ENCODE data around the gene OR12D3.
"Not testable (repeated sequence)": the region's sequence is repeated elsewhere in the genome, so short reads cannot be mapped to it uniquely, and the experiment has no call there.

The OR12D3 gene

DNA sequence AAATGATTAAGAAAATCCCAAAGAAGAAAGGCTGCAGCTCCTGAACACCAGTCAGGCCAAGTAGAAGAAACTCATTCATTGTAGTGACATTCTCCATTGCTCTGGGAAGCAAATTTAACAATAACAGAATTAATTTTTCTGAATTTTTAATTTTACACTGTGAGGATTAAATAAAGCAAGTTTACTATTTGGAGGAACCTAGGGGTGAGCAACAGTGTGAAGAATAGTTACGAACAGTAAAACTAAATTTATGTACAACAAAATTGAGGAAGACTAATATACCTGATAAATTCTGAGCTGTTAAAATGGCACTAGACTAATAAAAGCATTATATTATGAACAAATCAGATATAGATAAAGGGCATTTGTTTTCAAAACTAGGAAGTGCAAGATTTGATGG is at the start of gene OR12D3:
Gene OR12D3, minus strand, starts transcription at position 101 of the 400 bp plus-strand sequence. Its CDS starts 4 bp downstream, at position 97.
- no peak for DNase-seq (ENCODE audit: low read depth in 1 of 2, low spot score in 1 of 2)

DNA sequence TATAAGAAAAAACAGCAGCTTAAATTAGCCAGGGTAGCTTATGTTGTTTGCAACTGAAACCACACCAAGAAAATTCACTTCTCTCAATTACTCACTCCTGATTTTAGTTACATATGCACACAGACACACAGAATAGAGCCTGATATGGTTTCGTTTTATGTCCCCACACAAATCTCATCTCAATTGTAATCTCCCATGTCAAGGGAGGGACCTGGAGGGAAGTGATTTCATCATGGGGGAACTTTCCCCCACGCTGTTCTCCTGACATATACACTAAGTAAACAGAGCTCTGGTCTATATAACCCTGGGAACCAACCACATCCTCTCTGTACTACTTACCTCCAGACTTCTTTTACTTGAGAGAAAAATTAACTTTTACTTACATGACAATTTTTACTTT is 49.5 kb upstream of the OR12D3 start:
- DNase-seq (ENCODE audit: low read depth in 1 of 2, low spot score in 1 of 2), result no peak

- no peak for DNase-seq (ENCODE audit: low read depth in 1 of 2, low spot score in 1 of 2)
Observed at GRCh38 chr6:29424168-29424567, 49.1 kb upstream of the OR12D3 start.

- DNase-seq (ENCODE audit: low read depth in 1 of 2, low spot score in 1 of 2), result no peak
Observed at GRCh38 chr6:29419516-29419915, 44.4 kb upstream of the OR12D3 start.

DNA sequence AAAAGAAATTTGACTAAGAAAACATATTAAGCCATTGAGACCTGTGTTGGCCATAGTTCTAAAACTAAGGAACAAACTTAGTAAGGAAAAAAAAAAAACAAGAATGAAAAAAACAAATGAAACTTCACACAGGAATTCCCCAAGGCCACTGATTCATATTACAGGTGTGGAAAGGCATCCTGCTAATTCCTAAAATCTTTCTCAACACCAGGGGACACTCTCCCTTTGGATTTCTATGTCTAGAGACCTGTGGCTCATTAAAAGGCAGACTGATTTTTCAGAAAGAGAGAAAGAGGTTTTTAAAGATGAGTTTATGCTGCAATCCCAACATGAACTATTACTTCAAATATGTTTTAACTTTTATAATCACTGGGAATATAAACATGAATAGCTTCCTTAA is 39.5 kb upstream of the OR12D3 start, which contains the start of gene OR12D1:
Gene OR12D1, plus strand, starts transcription at position 341 of the 400 bp plus-strand sequence.
- no peak for DNase-seq (ENCODE audit: low read depth in 1 of 2, low spot score in 1 of 2)

DNA sequence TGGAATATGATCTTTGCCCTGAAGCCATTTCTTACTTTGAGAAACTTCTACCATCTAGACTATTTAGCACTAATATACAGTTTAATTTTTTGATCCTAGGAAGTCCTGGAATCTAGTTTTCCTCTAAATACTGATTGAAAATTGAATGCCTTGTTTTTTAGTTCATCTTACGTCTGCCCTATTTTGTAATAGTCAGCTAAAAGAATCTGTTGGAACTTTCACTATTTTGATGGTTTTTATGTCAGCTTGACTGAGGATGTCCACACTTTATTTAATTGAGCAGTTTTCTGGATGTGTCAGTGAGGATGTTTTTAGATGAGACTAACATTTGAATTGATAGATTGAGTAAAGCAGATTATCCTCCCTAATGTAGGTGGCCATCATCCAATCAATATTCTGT is 28.7 kb upstream of the OR12D3 start:
- no peak for DNase-seq (ENCODE audit: low read depth in 1 of 2, low spot score in 1 of 2)

- DNase-seq (ENCODE audit: low read depth in 1 of 2, low spot score in 1 of 2), result no peak
Observed at GRCh38 chr6:29399525-29399924, 24.4 kb upstream of the OR12D3 start.

DNA sequence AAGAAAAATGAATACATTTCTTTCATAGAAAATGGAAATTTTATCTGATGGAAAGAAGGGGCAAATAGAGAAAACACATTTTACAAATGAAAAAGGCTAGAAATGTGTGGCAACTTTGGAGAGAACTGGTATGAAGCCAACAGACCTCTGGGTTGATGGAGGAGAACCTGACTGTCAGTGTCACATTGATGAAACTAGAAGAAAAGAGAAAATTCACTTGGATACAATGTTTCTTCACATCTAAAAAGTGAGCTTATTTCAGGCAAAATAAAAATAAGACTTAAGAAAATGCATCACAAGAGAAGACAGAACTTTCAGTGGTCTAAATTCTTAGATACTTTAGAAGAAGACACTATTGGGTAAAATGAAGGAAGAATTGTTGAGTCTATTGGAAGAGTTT is 20.2 kb upstream of the OR12D3 start, which contains the start of gene OR12D2:
Gene OR12D2, plus strand, starts transcription at position 301 of the 400 bp plus-strand sequence. CDS start 1,069 bp downstream, outside the sequence.
- no peak for DNase-seq (ENCODE audit: low read depth in 1 of 2, low spot score in 1 of 2)

GRCh38 chr6:29388533-29388932 is 13.4 kb upstream of the OR12D3 start:
- no peak for DNase-seq (ENCODE audit: low read depth in 1 of 2, low spot score in 1 of 2)

GRCh38 chr6:29376003-29376402 is 912 bp upstream of the OR12D3 start:
- no peak for DNase-seq (ENCODE audit: low read depth in 1 of 2, low spot score in 1 of 2)

GRCh38 chr6:29368765-29369164 is 6.3 kb downstream of the OR12D3 start, which contains the start of gene OR5V1:
Gene OR5V1, minus strand, starts transcription at chr6:29368865. Its CDS starts 12,670 bp downstream, at chr6:29356195.
- no peak for DNase-seq (ENCODE audit: low read depth in 1 of 2, low spot score in 1 of 2)

DNA sequence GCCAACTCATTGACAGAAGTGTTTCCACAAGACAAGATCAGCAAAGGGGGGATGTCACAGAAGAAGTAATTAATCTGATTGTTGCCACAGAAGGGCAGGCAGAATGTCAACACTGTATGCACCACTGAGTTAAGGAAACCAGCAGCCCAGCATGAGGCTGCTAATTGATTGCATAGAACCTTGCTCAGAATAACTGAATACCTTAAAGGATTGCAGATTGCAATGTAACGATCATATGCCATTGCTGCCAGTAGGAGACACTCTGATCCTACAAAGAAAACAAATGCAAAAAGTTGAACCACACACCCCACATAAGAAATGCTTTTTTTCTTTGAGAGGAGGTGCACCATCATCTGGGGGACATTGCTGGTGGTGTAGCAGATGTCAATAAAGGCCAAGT is 19.5 kb downstream of the OR12D3 start:
- no peak for DNase-seq (ENCODE audit: low read depth in 1 of 2, low spot score in 1 of 2)

- DNase-seq (ENCODE audit: low read depth in 1 of 2, low spot score in 1 of 2), result no peak
Observed at GRCh38 chr6:29354980-29355379, 20.1 kb downstream of the OR12D3 start.

- DNase-seq (ENCODE audit: low read depth in 1 of 2, low spot score in 1 of 2), result not testable (repeated sequence)
Observed at GRCh38 chr6:29349348-29349747, 25.7 kb downstream of the OR12D3 start.

- DNase-seq (ENCODE audit: low read depth in 1 of 2, low spot score in 1 of 2), result no peak
Observed at GRCh38 chr6:29345380-29345779, 29.7 kb downstream of the OR12D3 start.

DNA sequence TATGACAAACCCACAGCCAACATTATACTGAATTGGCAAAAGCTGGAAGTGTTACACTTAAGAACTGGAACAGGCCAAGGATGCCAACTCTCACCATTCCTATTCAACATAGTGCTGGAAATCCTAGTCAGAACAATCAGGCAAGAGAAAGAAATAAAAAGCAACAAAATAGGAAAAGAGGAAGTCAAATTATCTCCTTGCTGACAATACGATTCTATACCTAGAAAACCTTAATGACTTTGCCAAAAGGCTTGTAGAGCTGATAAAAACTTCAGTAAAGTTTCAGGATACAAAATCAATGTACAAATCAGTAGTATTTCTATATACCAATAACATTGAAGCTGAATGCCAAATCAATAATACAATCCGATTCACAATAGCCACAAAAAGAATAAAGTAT is 38.8 kb downstream of the OR12D3 start:
- DNase-seq (ENCODE audit: low read depth in 1 of 2, low spot score in 1 of 2), result no peak

DNA sequence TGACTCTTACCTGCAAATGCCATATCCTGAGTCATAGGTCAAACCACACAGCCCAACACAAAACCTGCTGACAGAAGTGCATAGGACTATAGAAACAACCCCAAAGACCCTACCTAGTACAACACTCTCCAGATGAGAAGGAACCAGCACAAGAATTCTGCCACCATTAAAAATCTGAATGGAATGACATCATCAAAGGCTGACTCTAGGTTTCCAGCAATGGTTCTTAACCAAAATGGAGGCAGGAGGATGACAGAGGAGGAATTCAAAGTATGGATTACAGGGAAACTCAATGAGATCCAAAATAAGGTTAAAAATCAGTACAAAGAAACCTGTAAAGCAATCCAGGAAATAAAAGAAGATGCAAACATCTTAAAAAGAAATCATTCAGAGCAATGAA is 42.4 kb downstream of the OR12D3 start:
- no peak for DNase-seq (ENCODE audit: low read depth in 1 of 2, low spot score in 1 of 2)

DNA sequence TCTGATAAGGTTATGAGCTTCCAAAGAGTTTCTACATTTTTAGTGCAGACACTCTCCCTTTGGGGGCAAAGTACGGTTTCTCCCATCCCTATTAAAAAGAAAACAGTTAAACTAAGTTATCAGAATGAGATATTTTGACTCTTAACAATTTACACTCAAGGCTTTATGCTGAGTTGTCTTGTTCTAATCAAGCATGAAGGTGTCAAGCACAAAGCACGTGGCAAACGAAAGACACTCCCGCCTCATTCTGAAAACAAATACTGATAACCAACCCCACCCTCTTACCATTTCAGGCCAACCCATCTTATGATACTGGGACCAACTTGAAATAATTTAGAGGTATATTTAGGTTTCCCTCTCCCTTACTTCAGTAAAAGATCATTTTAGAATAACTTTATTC is 49.3 kb downstream of the OR12D3 start:
- DNase-seq (ENCODE audit: low read depth in 1 of 2, low spot score in 1 of 2), result no peak

Measured in stimulated activated CD4-positive, alpha-beta T cell treated with anti-CD3 and anti-CD28 coated beads, Interleukin-15, amount 100 ng/mL, for 1 hour (primary cell).